Bronchial epithelial cell (primary cell): Measurements from ENCODE around the gene TGIF2. TPM values are rescaled to one million over a fixed set of nuclear protein-coding genes. Genes with fewer than 3 reads are reported as not detected.
A peak's percentile ranks its signal among the peaks of the same experiment; 100 is the strongest.

ENCODE experiments used
- DNase-seq: peaks from one replicate; pipeline ENCODE4 v3.0.0-alpha.2; 2010; ENCODE audit warnings: low read depth
- FAIRE-seq: peaks from 2 replicates; lab custom pipeline; 2011; peaks lifted over from hg19 to GRCh38; lab: Jason Lieb, UNC
- H3K27me3 ChIP-seq: 2 replicates; pipeline ENCODE4 v1.5.1; 2011; ENCODE audit warnings: low read length; ENCODE audit not compliant: control insufficient read depth, insufficient read depth
- H3K36me3 ChIP-seq: 2 replicates; pipeline ENCODE4 v1.5.1; 2011; ENCODE audit warnings: low read length; ENCODE audit not compliant: control insufficient read depth, insufficient read depth
- H3K4me3 ChIP-seq: 2 replicates; pipeline ENCODE4 v1.5.1; 2011; ENCODE audit warnings: mild to moderate bottlenecking, low read depth, low read length, control low read depth
- CTCF ChIP-seq: IDR thresholded peaks from 2 replicates; pipeline ENCODE4 v1.5.1; 2011; ENCODE audit warnings: mild to moderate bottlenecking, moderate library complexity, low read length, control low read depth, inconsistent platforms; ENCODE audit not compliant: insufficient read depth, severe bottlenecking
- total RNA-seq: library from RNA; depleted of rRNA; stranded (reverse); fragments of >200 nt; gene quantifications from 2 replicates; pipeline ENCODE4 v1.2.1, GENCODE V29; 2014

The TGIF2 gene
- total RNA-seq, 1 donor from 2014 or later, result 8.2 TPM

GRCh38 chr20:36624068-36624943 lies 50.9 kb downstream of the TGIF2 start:
- H3K4me3 ChIP-seq, result no peak overlapping the region
- DNase-seq, result peak; percentile 6
- H3K27me3 ChIP-seq, result no peaks in the 10 kb centered on the region
- no peaks in the 10 kb centered on the region for H3K36me3 ChIP-seq
- FAIRE-seq, result peak; percentile 47
- no peak for TF ChIP-seq CTCF

DNA sequence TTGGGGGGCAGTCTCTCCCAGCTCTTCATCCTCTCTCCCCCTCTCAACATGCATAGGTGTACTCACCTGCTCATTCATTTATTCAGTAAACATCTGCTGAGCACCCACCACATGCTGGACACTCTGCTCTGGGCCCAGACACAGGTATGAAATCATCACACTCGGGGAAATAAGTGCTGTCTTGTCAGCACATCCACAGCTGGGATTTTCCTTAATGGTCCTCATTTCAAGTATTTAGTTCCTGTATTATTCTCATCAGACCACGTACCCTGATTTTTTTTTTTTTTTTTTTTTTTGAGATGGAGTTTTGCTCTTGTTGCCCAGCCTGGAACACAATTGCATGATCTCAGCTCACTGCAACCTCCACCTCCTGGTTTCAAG lies 51.5 kb downstream of the TGIF2 start:
- FAIRE-seq, result no peak
- Histone ChIP-seq H3K4me3 (no peak overlapping the region), H3K36me3 (no peaks in the 10 kb centered on the region), H3K27me3 (no peaks in the 10 kb centered on the region)
- no peak for TF ChIP-seq CTCF
- DNase-seq, result no peak

DNA sequence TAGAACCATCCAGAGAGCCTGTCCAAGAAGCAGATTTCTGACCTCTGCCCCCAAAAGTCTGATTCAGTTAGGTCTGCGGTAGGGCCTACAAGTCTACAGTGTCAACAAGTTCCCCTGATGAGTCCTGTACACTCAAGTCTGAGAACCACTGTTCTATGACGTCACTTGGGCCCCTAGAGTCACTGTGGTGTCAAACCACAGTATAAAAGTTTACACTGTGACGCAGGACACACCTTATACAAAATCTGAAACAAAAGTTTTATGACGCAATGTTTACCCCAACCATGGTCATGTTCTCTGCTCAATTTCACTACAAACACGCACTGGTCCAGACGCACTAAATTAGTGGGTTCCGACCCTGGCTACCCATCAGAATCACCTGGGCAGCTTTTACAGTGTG lies 54.7 kb downstream of the TGIF2 start:
- no peaks in the 10 kb centered on the region for H3K27me3 ChIP-seq
- H3K4me3 ChIP-seq, result no peak overlapping the region
- FAIRE-seq, result no peak
- no peak for DNase-seq
- no peak for TF ChIP-seq CTCF
- no peaks in the 10 kb centered on the region for H3K36me3 ChIP-seq

- FAIRE-seq, result no peak
- no peaks in the 10 kb centered on the region for H3K27me3 ChIP-seq
- H3K36me3 ChIP-seq, result no peaks in the 10 kb centered on the region
- no peak for TF ChIP-seq CTCF
- H3K4me3 ChIP-seq, result no peak overlapping the region
- DNase-seq, result no peak
Measured at GRCh38 chr20:36629719-36630681, 56.6 kb downstream of the TGIF2 start.

- Histone ChIP-seq H3K27me3 (no peaks in the 10 kb centered on the region), H3K4me3 (no peak overlapping the region), H3K36me3 (no peaks in the 10 kb centered on the region)
- FAIRE-seq (peak; percentile 23), DNase-seq (peak; percentile 57)
- no peak for TF ChIP-seq CTCF
Measured at GRCh38 chr20:36631646-36632045, 58.2 kb downstream of the TGIF2 start.
